IMR-90 (cell line): ENCODE data around the gene VILL. TPM values are rescaled to one million over a fixed set of nuclear protein-coding genes. Genes with fewer than 3 reads are reported as not detected.

Source experiments
- ATAC-seq: fragments of 200-7000 bp; cut with Tn5 transposase; 2 replicates; pipeline ENCODE4 v1.9.1; 2020; ENCODE audit warnings: low read depth, mild to moderate bottlenecking, moderate library complexity
- BruUV-seq: library from RNA; stranded (reverse); fragments of 400-500 nt; replicated peaks from 2 replicates; lab custom pipeline; 2021; lab: Mats Ljungman, UMichigan
- CTCF ChIA-PET: fragments of 300-600 bp; formaldehyde crosslinking; extraction: SDS; loops from one replicate; lab custom pipeline; 2021; ENCODE audit warnings: antibody characterized with exemption; lab: Yijun Ruan, JAX
- POLR2A ChIA-PET: fragments of 300-600 bp; sonication (Branson Sonifier 250); formaldehyde crosslinking; loops from one replicate; lab custom pipeline; 2022; ENCODE audit warnings: antibody characterized with exemption; ENCODE audit not compliant: unreplicated experiment; lab: Charles Lee
- DNase-seq: peaks from one replicate; pipeline ENCODE4 v3.0.0; 2013
- H2AFZ ChIP-seq: replicated peaks from 2 replicates; pipeline ENCODE3; 2013; ENCODE audit warnings: low read length, mild to moderate bottlenecking; ENCODE audit not compliant: poor library complexity
- H2AK5ac ChIP-seq: 2 replicates; pipeline ENCODE4 v1.6.1; 2013; ENCODE audit warnings: low read depth, low read length, inconsistent platforms
- H2AK9ac ChIP-seq: replicated peaks from 2 replicates; pipeline ENCODE3; 2013; ENCODE audit warnings: mild to moderate bottlenecking, low read depth, low read length, moderate library complexity; ENCODE audit not compliant: poor library complexity
- H2BK120ac ChIP-seq: 2 replicates; pipeline ENCODE4 v1.6.1; 2013; ENCODE audit warnings: low read depth, low read length, inconsistent platforms
- H2BK15ac ChIP-seq: 3 replicates; pipeline ENCODE4 v1.6.1; 2013; ENCODE audit warnings: low read depth, low read length, inconsistent platforms
- H2BK20ac ChIP-seq: 2 replicates; pipeline ENCODE4 v1.6.1; 2013; ENCODE audit warnings: low read depth, mild to moderate bottlenecking, inconsistent platforms, low read length, moderate library complexity
- H2BK5ac ChIP-seq: 2 replicates; pipeline ENCODE4 v1.6.1; 2013; ENCODE audit warnings: mild to moderate bottlenecking, low read depth, low read length, inconsistent platforms; ENCODE audit not compliant: poor library complexity, severe bottlenecking
- H3K14ac ChIP-seq: replicated peaks from 2 replicates; pipeline ENCODE4 v1.6.1; 2013; ENCODE audit warnings: low read depth, low read length, inconsistent platforms
- H3K18ac ChIP-seq: 2 replicates; pipeline ENCODE4 v1.6.1; 2013; ENCODE audit warnings: low read depth, low read length, control low read depth
- H3K23ac ChIP-seq: 2 replicates; pipeline ENCODE4 v1.6.1; 2013; ENCODE audit warnings: low read depth, low read length, inconsistent platforms
- H3K27ac ChIP-seq: 2 replicates; pipeline ENCODE4 v1.5.1; 2013; ENCODE audit warnings: mild to moderate bottlenecking, control low read depth, low read length; ENCODE audit not compliant: insufficient read depth
- H3K27me3 ChIP-seq: 2 replicates; pipeline ENCODE4 v1.6.1; 2013; ENCODE audit warnings: low read length; ENCODE audit not compliant: control insufficient read depth, insufficient read depth
- H3K36me3 ChIP-seq: 2 replicates; pipeline ENCODE4 v1.6.1; 2013; ENCODE audit warnings: low read length, mixed read lengths; ENCODE audit not compliant: control insufficient read depth, insufficient read depth
- H3K4ac ChIP-seq: 2 replicates; pipeline ENCODE4 v1.6.1; 2013; ENCODE audit warnings: low read depth, low read length, inconsistent platforms
- H3K4me1 ChIP-seq: 2 replicates; pipeline ENCODE4 v1.6.1; 2013; ENCODE audit warnings: low read length, mixed read lengths; ENCODE audit not compliant: control insufficient read depth, insufficient read depth
- H3K4me2 ChIP-seq: 2 replicates; pipeline ENCODE4 v1.6.1; 2013; ENCODE audit warnings: low read depth, mild to moderate bottlenecking, control low read depth, low read length, moderate library complexity
- H3K4me3 ChIP-seq: 2 replicates; pipeline ENCODE4 v1.5.1; 2013; ENCODE audit warnings: low read depth, mild to moderate bottlenecking, control low read depth, low read length, moderate library complexity; ENCODE audit not compliant: insufficient read depth
- H3K56ac ChIP-seq: 2 replicates; pipeline ENCODE4 v1.6.1; 2013; ENCODE audit warnings: low read length, inconsistent platforms; ENCODE audit not compliant: insufficient read depth; ENCODE audit errors: extremely low read depth
- H3K79me1 ChIP-seq, 2 experiments: 2 replicates each; pipeline ENCODE4 v1.6.1; 2013; ENCODE audit warnings: low read length in 2 of 2, inconsistent platforms in 1 of 2, low read depth in 1 of 2
- H3K9ac ChIP-seq: 2 replicates; pipeline ENCODE4 v1.6.1; 2013; ENCODE audit warnings: low read depth, low read length, control low read depth
- H3K9me1 ChIP-seq: 2 replicates; pipeline ENCODE4 v1.6.1; 2013; ENCODE audit warnings: low read length, inconsistent platforms; ENCODE audit not compliant: insufficient read depth
- H3K9me3 ChIP-seq: 2 replicates; pipeline ENCODE4 v1.6.1; 2013; ENCODE audit warnings: low read length; ENCODE audit not compliant: control insufficient read depth, insufficient read depth
- H4K20me1 ChIP-seq: 2 replicates; pipeline ENCODE4 v1.6.1; 2013; ENCODE audit warnings: low read length, inconsistent platforms; ENCODE audit not compliant: insufficient read depth
- H4K5ac ChIP-seq: 2 replicates; pipeline ENCODE4 v1.6.1; 2013; ENCODE audit warnings: mild to moderate bottlenecking, low read depth, low read length, control low read depth
- H4K8ac ChIP-seq, 2 experiments: 2 replicates each; pipeline ENCODE4 v1.6.1; 2013; ENCODE audit warnings: low read depth in 2 of 2, low read length in 2 of 2, control low read depth in 1 of 2, inconsistent platforms in 1 of 2
- H4K91ac ChIP-seq: 2 replicates; pipeline ENCODE4 v1.6.1; 2013; ENCODE audit warnings: low read depth, low read length, inconsistent platforms; ENCODE audit not compliant: insufficient read depth
- BHLHE40 ChIP-seq: fragments of 150-350 bp; IDR thresholded peaks from 2 replicates; pipeline ENCODE4 v1.6.1; 2016; ENCODE audit warnings: mild to moderate bottlenecking, low read depth, low read length
- CEBPB ChIP-seq: IDR thresholded peaks from 2 replicates; pipeline ENCODE4 v1.6.1; 2012; ENCODE audit warnings: low read depth, low read length, improper control_type of control experiment
- CHD1 ChIP-seq: IDR thresholded peaks from 2 replicates; pipeline ENCODE4 v1.6.1; 2012; ENCODE audit warnings: low read depth, low read length, improper control_type of control experiment
- CTCF ChIP-seq: conservative IDR thresholded peaks from 2 replicates; pipeline ENCODE4 v1.5.1; 2012; ENCODE audit warnings: mild to moderate bottlenecking, low read depth, low read length, improper control_type of control experiment
- ELK1 ChIP-seq: fragments of 150-350 bp; IDR thresholded peaks from 2 replicates; pipeline ENCODE4 v1.6.1; 2016; ENCODE audit warnings: low read depth, mild to moderate bottlenecking, low read length, moderate library complexity, borderline replicate concordance
- FOS ChIP-seq: fragments of 150-350 bp; IDR thresholded peaks from 2 replicates; pipeline ENCODE4 v1.6.1; 2016; ENCODE audit warnings: low read depth, low read length
- MAFK ChIP-seq: IDR thresholded peaks from 2 replicates; pipeline ENCODE4 v1.6.1; 2012; ENCODE audit warnings: low read depth, low read length, improper control_type of control experiment
- MAZ ChIP-seq: IDR thresholded peaks from 2 replicates; pipeline ENCODE4 v1.6.1; 2012; ENCODE audit warnings: low read depth, mild to moderate bottlenecking, low read length, improper control_type of control experiment, moderate library complexity, borderline replicate concordance
- MXI1 ChIP-seq: IDR thresholded peaks from 2 replicates; pipeline ENCODE4 v1.6.1; 2012; ENCODE audit warnings: low read depth, mild to moderate bottlenecking, low read length, moderate library complexity, borderline replicate concordance
- NFE2L2 ChIP-seq: fragments of 150-350 bp; IDR thresholded peaks from 2 replicates; pipeline ENCODE4 v1.6.1; 2016; ENCODE audit warnings: low read depth, mild to moderate bottlenecking, low read length
- POLR2A ChIP-seq: IDR thresholded peaks from 2 replicates; pipeline ENCODE4 v1.6.1; 2012; ENCODE audit warnings: mild to moderate bottlenecking, low read depth, low read length
- RAD21 ChIP-seq: IDR thresholded peaks from 2 replicates; pipeline ENCODE4 v1.6.1; 2012; ENCODE audit warnings: low read length, improper control_type of control experiment
- RCOR1 ChIP-seq: IDR thresholded peaks from 2 replicates; pipeline ENCODE4 v1.6.1; 2012; ENCODE audit warnings: mild to moderate bottlenecking, low read length, improper control_type of control experiment; ENCODE audit not compliant: insufficient replicate concordance
- RFX5 ChIP-seq: IDR thresholded peaks from 2 replicates; pipeline ENCODE4 v1.8.0; 2012; ENCODE audit warnings: low read depth, mild to moderate bottlenecking, low read length, moderate library complexity
- SMC3 ChIP-seq: fragments of 150-350 bp; IDR thresholded peaks from 2 replicates; pipeline ENCODE4 v1.6.1; 2016; ENCODE audit warnings: low read depth, mild to moderate bottlenecking, antibody characterized with exemption, low read length, moderate library complexity
- USF2 ChIP-seq: fragments of 150-350 bp; IDR thresholded peaks from 2 replicates; pipeline ENCODE4 v1.6.1; 2017; ENCODE audit warnings: mild to moderate bottlenecking, antibody characterized with exemption, low read length, low read depth
- WGBS, 2 experiments: methylation state at CpG; one replicate each; pipeline versions ENCODE4 v1.1.5 to v1.1.7; 2013; ENCODE audit warnings: missing lambda C conversion rate in 2 of 2; ENCODE audit not compliant: insufficient read length in 1 of 2; ENCODE audit errors: extremely low coverage in 2 of 2; 5-methylcytosine and 5-hydroxymethylcytosine counted together
- dilution Hi-C: fragments of 300-500 bp; cut with HindIII; formaldehyde crosslinking; loops from one replicate; pipeline ENCODE4 v1.14.3; 2018; ENCODE audit warnings: low sequenced_read_pairs; ENCODE audit not compliant: unreplicated experiment
- in situ Hi-C: fragments of 300-500 bp; cut with MboI; formaldehyde crosslinking; loops from 3 replicates; pipeline ENCODE4 v1.14.3; 2019; ENCODE audit warnings: low sequenced_read_pairs, inconsistent platforms, mixed read lengths
- intact Hi-C: fragments of 100-400 bp; cut with micrococcal nuclease; formaldehyde crosslinking; loops from 2 replicates; pipeline ENCODE4 v1.10.0; 2022
- polyA plus RNA-seq, 3 experiments: library from polyadenylated mRNA; depleted of rRNA; stranded (reverse); fragments of >200 nt; gene quantifications; 2 replicates each; pipeline ENCODE4 v1.2.3, GENCODE V29; 2012; ENCODE audit warnings: low replicate concordance in 1 of 3
- total RNA-seq: library from RNA; depleted of rRNA; stranded (reverse); fragments of >200 nt; gene quantifications from 2 replicates; pipeline ENCODE4 v1.2.3, GENCODE V29; 2012

Gene VILL
- total and polyA plus RNA-seq, 2 of the 4 experiments (the other 2 are of a cell fraction) = 2.3 to 4.7 TPM

- no peak overlapping the region for H2AFZ ChIP-seq
- dilution Hi-C loops = no loop called here
- BruUV-seq = no TSS peak
These were observed 17.1 kb downstream of the VILL start for GRCh38 chr3:38007754-38008090.

More at GRCh38 chr3:38007754-38008090, 17.1 kb downstream of the VILL start:
- DNase-seq (no peak), ATAC-seq (no peak)
- no peak overlapping the region for H3K4ac ChIP-seq
- no peaks in the 10 kb centered on the region for H3K27me3 ChIP-seq
- intact Hi-C loops (no loop called here), in situ Hi-C loops (no loop called here)
- H4K8ac ChIP-seq = no peak overlapping the region
- H4K91ac ChIP-seq = no peak overlapping the region
- H3K56ac ChIP-seq = no peak overlapping the region
- WGBS, 2 experiments = 100% methylated on average over 1 of the region's 7 CpGs; no CpG with 5 or more reads in 1 of the 2 experiments
- no peak overlapping the region for H3K4me3 ChIP-seq
- no peak overlapping the region for H3K14ac ChIP-seq
- H4K5ac ChIP-seq = no peak overlapping the region
- no peak overlapping the region for H3K4me2 ChIP-seq
- no peak overlapping the region for H2BK5ac ChIP-seq
- H2AK5ac ChIP-seq = no peak overlapping the region
- H4K20me1 ChIP-seq = peaks cover 8% of the 10 kb centered on the region; the same call in 1 of the 2 replicates
- no peak overlapping the region for H2BK120ac ChIP-seq
- no peak overlapping the region for H3K18ac ChIP-seq
- H3K23ac ChIP-seq = no peak overlapping the region
- no peaks in the 10 kb centered on the region for H3K79me1 ChIP-seq
- H3K36me3 ChIP-seq = peaks cover 29% of the 10 kb centered on the region
- ChIA-PET POLR2A (no interaction called here), CTCF (no interaction called here)
- H3K9ac ChIP-seq = no peak overlapping the region
- peak overlapping the region; percentile 72 for H2AK9ac ChIP-seq
- no peak overlapping the region for H2BK20ac ChIP-seq
- TF ChIP-seq RFX5 = no peak
- no peak for TF ChIP-seq CEBPB
- no peak for TF ChIP-seq FOS
- no peak for TF ChIP-seq MXI1
- no peak for TF ChIP-seq RCOR1
- TF ChIP-seq ELK1 = no peak
- TF ChIP-seq MAZ = no peak
- TF ChIP-seq POLR2A = no peak
- TF ChIP-seq CHD1 = no peak
- no peak for TF ChIP-seq SMC3
- TF ChIP-seq BHLHE40 = no peak
- no peak for TF ChIP-seq CTCF
- TF ChIP-seq USF2 = no peak
- TF ChIP-seq RAD21 = no peak
- TF ChIP-seq MAFK = no peak
- TF ChIP-seq NFE2L2 = no peak
- H3K9me1 ChIP-seq = peaks cover 8% of the 10 kb centered on the region; the same call in 1 of the 2 replicates
- H2BK15ac ChIP-seq = no peak overlapping the region
- no peaks in the 10 kb centered on the region for H3K4me1 ChIP-seq
- H3K9me3 ChIP-seq = no peaks in the 10 kb centered on the region
- no peak overlapping the region for H3K27ac ChIP-seq
